Measurements from ENCODE around the gene UBE2S.

- TF ChIP-seq CTCF (IDR thresholded peaks at IDR 0.05) (no peak), EZH2 (IDR thresholded peaks at IDR 0.05; ENCODE audit: borderline replicate concordance, insufficient read depth, low read depth, low read length, poor library complexity, severe bottlenecking) (no peak)
Measured at GRCh38 chr19:55449469-55449868, 41.9 kb upstream of the UBE2S start.
